MCF 10A (cell line): ENCODE data around the gene KIF2C. TPM values are rescaled to one million over a fixed set of nuclear protein-coding genes. Genes with fewer than 3 reads are reported as not detected.

ENCODE experiments used
- BruUV-seq: library from RNA; stranded (reverse); fragments of 400-500 nt; replicated peaks from 2 replicates; lab custom pipeline; 2021; lab: Mats Ljungman, UMichigan
- CTCF ChIA-PET: fragments of 300-600 bp; sonication (Branson Sonifier 250); formaldehyde crosslinking; extraction: SDS; loops from one replicate; lab custom pipeline; 2021; ENCODE audit warnings: antibody characterized with exemption, inconsistent platforms; lab: Yijun Ruan, JAX
- POLR2A ChIA-PET: fragments of 300-600, 350-650 bp; sonication (Branson Sonifier 250); formaldehyde crosslinking; extraction: SDS; loops from one replicate; lab custom pipeline; 2020; ENCODE audit warnings: antibody characterized with exemption, inconsistent platforms; lab: Yijun Ruan, JAX
- DNase-seq: peaks from one replicate; pipeline ENCODE4 v3.0.0-alpha.2; 2018; ENCODE audit not compliant: unreplicated experiment
- H3K27ac Mint-ChIP-seq: one replicate; pipeline ENCODE4 v1.8.0; 2022; ENCODE audit warnings: mild to moderate bottlenecking, low read depth, mixed read lengths; ENCODE audit not compliant: unreplicated experiment
- H3K27me3 Mint-ChIP-seq: one replicate; pipeline ENCODE4 v1.8.0; 2022; ENCODE audit warnings: mixed read lengths; ENCODE audit not compliant: insufficient read depth, unreplicated experiment
- H3K36me3 Mint-ChIP-seq: one replicate; pipeline ENCODE4 v1.8.0; 2022; ENCODE audit warnings: mild to moderate bottlenecking, moderate library complexity, mixed read lengths; ENCODE audit not compliant: insufficient read depth, unreplicated experiment
- H3K4me1 Mint-ChIP-seq: one replicate; pipeline ENCODE4 v1.8.0; 2022; ENCODE audit warnings: mixed read lengths; ENCODE audit not compliant: insufficient read depth, unreplicated experiment
- H3K4me3 Mint-ChIP-seq: one replicate; pipeline ENCODE4 v1.8.0; 2022; ENCODE audit warnings: mild to moderate bottlenecking, moderate library complexity, mixed read lengths; ENCODE audit not compliant: unreplicated experiment
- H3K9me3 Mint-ChIP-seq: one replicate; pipeline ENCODE4 v1.8.0; 2022; ENCODE audit warnings: mixed read lengths; ENCODE audit not compliant: unreplicated experiment
- CTCF ChIP-seq: fragments of 200-600 bp; IDR thresholded peaks from one replicate; pipeline ENCODE4 v1.8.0; 2022; ENCODE audit warnings: antibody characterized with exemption, mild to moderate bottlenecking; ENCODE audit not compliant: unreplicated experiment
- intact Hi-C: fragments of 100-400 bp; cut with micrococcal nuclease; formaldehyde crosslinking; loops from 2 replicates; pipeline ENCODE4 v1.14.1; 2022
- total RNA-seq: library from RNA; stranded (reverse); gene quantifications from 2 replicates; pipeline ENCODE4 v1.2.3, GENCODE V29; 2022

The KIF2C gene
- total RNA-seq, 1 experiment from 2014 or later, result 25.1 TPM

DNA sequence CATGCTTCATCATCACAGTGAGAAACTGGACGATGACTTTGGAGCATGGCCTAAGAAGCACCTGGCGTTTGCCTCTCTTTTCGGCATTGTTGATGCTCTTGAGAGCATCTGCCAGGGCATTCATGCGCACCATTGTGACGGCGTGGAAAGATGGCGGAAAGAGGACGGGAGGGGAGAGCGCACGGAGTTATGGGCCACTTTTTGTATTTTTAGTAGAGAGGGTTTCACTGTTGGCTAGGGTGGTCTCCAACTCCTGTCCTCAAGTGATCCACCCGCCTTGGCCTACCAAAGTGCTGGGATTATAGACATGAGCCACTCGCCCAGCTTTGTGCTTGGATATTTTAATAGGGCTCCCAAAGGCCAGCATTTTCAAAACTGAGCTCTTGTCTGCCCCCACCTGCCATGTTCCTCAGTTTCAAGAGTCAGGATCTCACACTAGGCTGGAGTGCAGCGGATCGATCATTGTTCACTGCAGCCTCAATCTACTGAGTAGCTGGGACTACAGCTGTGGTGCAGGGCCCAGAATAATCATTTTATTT is 41.0 kb downstream of the KIF2C start:
- intact Hi-C loops, result no loop called here
- no peak overlapping the region for H3K4me3 Mint-ChIP-seq
- H3K9me3 Mint-ChIP-seq, result no peaks in the 10 kb centered on the region
- H3K27me3 Mint-ChIP-seq, result no peaks in the 10 kb centered on the region
- DNase-seq, result no peak
- peaks cover 73% of the 10 kb centered on the region for H3K36me3 Mint-ChIP-seq
- no peak overlapping the region for H3K27ac Mint-ChIP-seq
- POLR2A ChIA-PET, result interaction anchor here (2.4 to 2.8 kb wide), 3 partner anchors 10 to 50 kb away, joined by 8 to 19 read pairs (median 12); partner anchors contain the start of gene RNU5D-1
- CTCF ChIA-PET, result interaction anchor here (0.6 to 3.5 kb wide), 3 partner anchors 13 to 409 kb away, joined by 3 to 14 read pairs (median 3); no protein-coding TSS in a partner anchor
- no TSS peak for BruUV-seq
- TF ChIP-seq CTCF, result no peak
- peaks cover 26% of the 10 kb centered on the region for H3K4me1 Mint-ChIP-seq

DNA sequence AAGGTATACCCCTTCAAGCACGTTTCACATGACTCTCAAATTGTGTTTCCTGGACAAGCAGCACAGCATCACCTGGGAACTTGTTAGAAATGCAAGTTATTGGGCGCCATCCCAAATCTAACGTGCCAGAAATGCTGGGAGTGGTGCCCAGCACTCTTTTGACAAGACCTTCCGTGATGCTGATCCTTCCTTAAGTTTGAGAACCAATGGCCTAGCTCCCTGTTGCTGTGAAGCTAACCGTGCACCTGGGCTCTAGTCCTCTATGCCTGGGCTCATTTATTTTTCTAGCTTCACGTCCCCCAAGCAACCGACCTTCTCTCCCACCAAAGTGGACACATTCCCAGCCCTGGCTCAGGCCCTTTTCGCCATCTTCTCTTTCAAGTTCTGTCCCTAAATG is 44.1 kb downstream of the KIF2C start:
- CTCF ChIA-PET, result interaction anchor here (1.0 to 1.4 kb wide), 2 partner anchors 10 to 15 kb away, joined by 4 to 5 read pairs; no protein-coding TSS in a partner anchor
- no peak for TF ChIP-seq CTCF
- no peak for DNase-seq
- no peaks in the 10 kb centered on the region for H3K27me3 Mint-ChIP-seq
- H3K27ac Mint-ChIP-seq, result no peak overlapping the region
- POLR2A ChIA-PET, result interaction anchor here (0.6 to 1.8 kb wide), 5 partner anchors 9 to 706 kb away, joined by 3 to 13 read pairs (median 4); partner anchors contain the start of gene RPS8
- peaks cover 43% of the 10 kb centered on the region for H3K36me3 Mint-ChIP-seq
- no TSS peak for BruUV-seq
- H3K4me1 Mint-ChIP-seq, result peaks cover 9% of the 10 kb centered on the region
- H3K4me3 Mint-ChIP-seq, result no peak overlapping the region
- intact Hi-C loops, result no loop called here
- no peaks in the 10 kb centered on the region for H3K9me3 Mint-ChIP-seq

GRCh38 chr1:44784094-44785028 is 44.7 kb downstream of the KIF2C start:
- DNase-seq, result no peak
- POLR2A ChIA-PET, result interaction anchor here (0.6 to 1.8 kb wide), 6 partner anchors 8 to 705 kb away, joined by 3 to 13 read pairs (median 4); partner anchors contain the start of gene RPS8
- H3K27ac Mint-ChIP-seq, result no peak overlapping the region
- H3K9me3 Mint-ChIP-seq, result no peaks in the 10 kb centered on the region
- peaks cover 7% of the 10 kb centered on the region for H3K4me1 Mint-ChIP-seq
- H3K27me3 Mint-ChIP-seq, result no peaks in the 10 kb centered on the region
- intact Hi-C loops, result no loop called here
- peaks cover 36% of the 10 kb centered on the region for H3K36me3 Mint-ChIP-seq
- BruUV-seq, result no TSS peak
- no peak for TF ChIP-seq CTCF
- H3K4me3 Mint-ChIP-seq, result no peak overlapping the region
- CTCF ChIA-PET, result interaction anchor here (0.5 to 0.7 kb wide), 4 partner anchors 35 to 589 kb away, joined by 3 to 5 read pairs (median 4); no protein-coding TSS in a partner anchor

DNA sequence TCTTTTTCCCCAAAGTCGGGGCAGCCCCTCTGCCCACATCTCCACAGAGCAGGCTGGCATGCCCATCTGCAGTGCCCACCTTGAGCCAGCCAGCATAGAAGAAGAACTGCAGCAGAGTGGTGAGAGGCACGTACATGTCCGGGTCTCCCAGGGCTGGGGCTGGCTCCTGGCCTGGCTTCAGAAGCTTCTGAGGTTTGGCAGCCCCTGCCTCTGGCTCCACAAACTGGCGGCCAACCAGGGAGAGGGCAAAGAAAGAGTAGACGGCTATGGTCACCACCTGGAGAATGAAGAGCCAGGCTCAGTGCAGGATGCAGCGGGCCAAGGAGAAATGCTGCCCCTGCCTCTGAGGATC is 45.4 kb downstream of the KIF2C start:
- intact Hi-C loops, result no loop called here
- peaks cover 7% of the 10 kb centered on the region for H3K4me1 Mint-ChIP-seq
- CTCF ChIA-PET, result interaction anchor here (0.5 to 1.1 kb wide), 4 partner anchors 8 to 589 kb away, joined by 3 to 5 read pairs (median 4); no protein-coding TSS in a partner anchor
- no peaks in the 10 kb centered on the region for H3K9me3 Mint-ChIP-seq
- H3K36me3 Mint-ChIP-seq, result peaks cover 30% of the 10 kb centered on the region
- TF ChIP-seq CTCF, result no peak
- BruUV-seq, result no TSS peak
- DNase-seq, result no peak
- H3K27me3 Mint-ChIP-seq, result no peaks in the 10 kb centered on the region
- POLR2A ChIA-PET, result interaction anchor here (1.3 kb wide), 1 partner anchor 9 kb away, joined by 3 read pairs; no protein-coding TSS in a partner anchor
- no peak overlapping the region for H3K4me3 Mint-ChIP-seq
- no peak overlapping the region for H3K27ac Mint-ChIP-seq
